H9 (cell line): ENCODE measurements around the gene PGK1. TPM values are rescaled to one million over a fixed set of nuclear protein-coding genes. Genes with fewer than 3 reads are reported as not detected.
"Not testable (repeated sequence)": the region's sequence is repeated elsewhere in the genome, so short reads cannot be mapped to it uniquely, and the experiment has no call there.

ENCODE experiments used
- DNase-seq: peaks from one replicate; pipeline ENCODE4 v3.0.0-alpha.2; 2017
- H2AFZ ChIP-seq: one replicate; pipeline ENCODE4 v1.6.1; 2013; ENCODE audit warnings: mild to moderate bottlenecking, low read length, control low read depth, moderate library complexity
- H2AK5ac ChIP-seq: 2 replicates; pipeline ENCODE4 v1.6.1; 2013; ENCODE audit warnings: low read length, control low read depth, mixed read lengths; ENCODE audit not compliant: insufficient read length
- H2BK120ac ChIP-seq: one replicate; pipeline ENCODE4 v1.6.1; 2013; ENCODE audit warnings: low read depth, mild to moderate bottlenecking, low read length, control low read depth, inconsistent platforms; ENCODE audit not compliant: poor library complexity, severe bottlenecking
- H2BK12ac ChIP-seq: 2 replicates; pipeline ENCODE4 v1.6.1; 2013; ENCODE audit warnings: low read length, control low read depth, mixed read lengths, low read depth; ENCODE audit not compliant: insufficient read length
- H2BK15ac ChIP-seq: 2 replicates; pipeline ENCODE4 v1.6.1; 2013; ENCODE audit warnings: low read depth, low read length, control low read depth
- H2BK20ac ChIP-seq: one replicate; pipeline ENCODE4 v1.6.1; 2013; ENCODE audit warnings: low read depth, mild to moderate bottlenecking, low read length, control low read depth, inconsistent platforms; ENCODE audit not compliant: poor library complexity, severe bottlenecking
- H2BK5ac ChIP-seq: 2 replicates; pipeline ENCODE4 v1.6.1; 2013; ENCODE audit warnings: low read length, control low read depth, mixed read lengths; ENCODE audit not compliant: insufficient read length
- H3K14ac ChIP-seq: 2 replicates; pipeline ENCODE4 v1.6.1; 2013; ENCODE audit warnings: low read length, control low read depth; ENCODE audit not compliant: insufficient read depth
- H3K18ac ChIP-seq: 2 replicates; pipeline ENCODE4 v1.6.1; 2013; ENCODE audit warnings: low read depth, mild to moderate bottlenecking, mixed read lengths, low read length, control low read depth; ENCODE audit not compliant: insufficient read length
- H3K23ac ChIP-seq: 2 replicates; pipeline ENCODE4 v1.6.1; 2013; ENCODE audit warnings: low read length, control low read depth, mixed read lengths, low read depth; ENCODE audit not compliant: insufficient read length
- H3K23me2 ChIP-seq: 2 replicates; pipeline ENCODE4 v1.6.1; 2013; ENCODE audit warnings: low read depth, mild to moderate bottlenecking, mixed read lengths, low read length, control low read depth; ENCODE audit not compliant: insufficient read length, poor library complexity, severe bottlenecking
- H3K27ac ChIP-seq: 2 replicates; pipeline ENCODE4 v1.5.1; 2013; ENCODE audit warnings: low read length, control low read depth, mixed read lengths, low read depth; ENCODE audit not compliant: insufficient read length
- H3K27me3 ChIP-seq: 2 replicates; pipeline ENCODE4 v1.6.1; 2013; ENCODE audit warnings: low read length, control low read depth, inconsistent platforms; ENCODE audit not compliant: insufficient read depth
- H3K4ac ChIP-seq: 2 replicates; pipeline ENCODE4 v1.6.1; 2013; ENCODE audit warnings: low read depth, mild to moderate bottlenecking, control low read depth, inconsistent platforms, low read length, moderate library complexity
- H3K4me1 ChIP-seq: 2 replicates; pipeline ENCODE4 v1.6.1; 2013; ENCODE audit warnings: low read length, control low read depth, inconsistent platforms; ENCODE audit not compliant: insufficient read depth
- H3K4me2 ChIP-seq: 2 replicates; pipeline ENCODE4 v1.6.1; 2013; ENCODE audit warnings: low read length, control low read depth, mixed read lengths; ENCODE audit not compliant: insufficient read length, insufficient read depth
- H3K56ac ChIP-seq: 2 replicates; pipeline ENCODE4 v1.6.1; 2013; ENCODE audit warnings: low read depth, mild to moderate bottlenecking, mixed read lengths, low read length, control low read depth; ENCODE audit not compliant: insufficient read length
- H3K79me1 ChIP-seq: 2 replicates; pipeline ENCODE4 v1.6.1; 2013; ENCODE audit warnings: low read depth, mild to moderate bottlenecking, moderate library complexity, low read length, control low read depth, inconsistent platforms; ENCODE audit not compliant: insufficient read depth, poor library complexity, severe bottlenecking
- H3K79me2 ChIP-seq: 2 replicates; pipeline ENCODE4 v1.6.1; 2013; ENCODE audit warnings: low read length, control low read depth, inconsistent platforms; ENCODE audit not compliant: insufficient read depth
- H3K9ac ChIP-seq: 2 replicates; pipeline ENCODE4 v1.6.1; 2013; ENCODE audit warnings: low read length, control low read depth, mixed read lengths; ENCODE audit not compliant: insufficient read length; ENCODE audit errors: extremely low read depth
- H3K9me3 ChIP-seq: one replicate; pipeline ENCODE4 v1.6.1; 2013; ENCODE audit warnings: low read depth, low read length, inconsistent platforms; ENCODE audit not compliant: control insufficient read depth
- H3T11ph ChIP-seq: one replicate; pipeline ENCODE4 v1.6.1; 2013; ENCODE audit warnings: mild to moderate bottlenecking, low read length, control low read depth, inconsistent platforms
- H4K20me1 ChIP-seq: one replicate; pipeline ENCODE4 v1.6.1; 2013; ENCODE audit not compliant: control insufficient read depth, insufficient read length, insufficient read depth
- H4K5ac ChIP-seq: 2 replicates; pipeline ENCODE4 v1.6.1; 2013; ENCODE audit warnings: low read depth, mild to moderate bottlenecking, mixed read lengths, low read length, control low read depth; ENCODE audit not compliant: insufficient read length
- H4K8ac ChIP-seq: replicated peaks from 2 replicates; pipeline ENCODE4 v1.6.1; 2013; ENCODE audit warnings: low read length, control low read depth, mixed read lengths, low read depth; ENCODE audit not compliant: insufficient read length
- H4K91ac ChIP-seq: 2 replicates; pipeline ENCODE4 v1.6.1; 2013; ENCODE audit warnings: low read depth, mild to moderate bottlenecking, moderate library complexity, mixed read lengths, low read length, control low read depth; ENCODE audit not compliant: insufficient read length
- H3K27ac Mint-ChIP-seq, 3 experiments: 2 replicates in 2 of 3; 3 replicates in 1 of 3; pipeline ENCODE4 v1.8.0; 2020 to 2021; ENCODE audit warnings: mixed read lengths in 3 of 3, mild to moderate bottlenecking in 1 of 3, moderate library complexity in 1 of 3
- H3K27me3 Mint-ChIP-seq: 2 replicates; pipeline ENCODE4 v1.8.0; 2021; ENCODE audit warnings: low read depth, mild to moderate bottlenecking, moderate library complexity, mixed read lengths
- H3K36me3 Mint-ChIP-seq, 3 experiments: 2 replicates in 2 of 3; 3 replicates in 1 of 3; pipeline ENCODE4 v1.8.0; 2020 to 2021; ENCODE audit warnings: low read depth in 3 of 3, mixed read lengths in 3 of 3; ENCODE audit not compliant: insufficient read depth in 1 of 3
- H3K4me1 Mint-ChIP-seq, 2 experiments: 2 replicates each; pipeline ENCODE4 v1.8.0; 2020; ENCODE audit warnings: mixed read lengths in 2 of 2
- H3K4me3 Mint-ChIP-seq, 2 experiments: 2 replicates in 1 of 2; 3 replicates in 1 of 2; pipeline ENCODE4 v1.8.0; 2020 to 2021; ENCODE audit warnings: mild to moderate bottlenecking in 2 of 2, mixed read lengths in 2 of 2, moderate library complexity in 1 of 2
- H3K9me3 Mint-ChIP-seq, 2 experiments: 2 replicates in 1 of 2; 3 replicates in 1 of 2; pipeline ENCODE4 v1.8.0; 2020; ENCODE audit warnings: mild to moderate bottlenecking in 2 of 2, mixed read lengths in 2 of 2, moderate library complexity in 1 of 2
- WGBS: extraction: QIAGEN DNeasy Blood & Tissue Kit; methylation state at CpG from one replicate; pipeline ENCODE4 v1.1.7; 2013; ENCODE audit warnings: missing lambda C conversion rate, low lambda C conversion rate, mixed read lengths; ENCODE audit not compliant: insufficient read length; ENCODE audit errors: extremely low coverage; 5-methylcytosine and 5-hydroxymethylcytosine counted together
- total RNA-seq: library from RNA; stranded (reverse); gene quantifications from 2 replicates; pipeline ENCODE4 v1.2.1, GENCODE V29; 2021
- TF ChIP-seq, protein P1 (sequence below): fragments of 200-600 bp; sonication (generic); conservative IDR thresholded peaks from 3 replicates; pipeline ENCODE4 v1.8.0; 2021; ENCODE audit warnings: antibody characterized with exemption, mild to moderate bottlenecking

Gene PGK1
- total RNA-seq, 1 experiment from 2014 or later = 581 TPM

DNA sequence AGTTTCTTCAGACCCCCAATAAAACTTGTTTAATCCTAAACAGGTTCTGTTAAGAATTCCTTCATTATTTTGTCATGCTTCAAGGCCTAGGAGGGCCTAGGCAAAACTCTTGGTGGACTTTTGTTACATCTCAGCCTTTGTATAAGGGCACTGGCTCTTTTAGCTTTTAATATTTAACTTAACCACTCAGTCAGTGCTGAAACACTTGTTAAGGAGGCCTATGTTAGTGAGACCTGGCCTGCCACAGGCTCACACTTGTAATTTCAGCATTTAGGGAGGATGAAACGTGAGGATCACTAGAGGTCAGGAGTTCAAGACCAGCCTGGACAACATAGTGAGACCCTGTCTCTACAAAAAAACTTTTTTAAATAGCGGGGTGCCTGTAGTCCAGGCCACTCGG lies 32.7 kb upstream of the PGK1 start:
- no peak overlapping the region for H3K27ac ChIP-seq

DNA sequence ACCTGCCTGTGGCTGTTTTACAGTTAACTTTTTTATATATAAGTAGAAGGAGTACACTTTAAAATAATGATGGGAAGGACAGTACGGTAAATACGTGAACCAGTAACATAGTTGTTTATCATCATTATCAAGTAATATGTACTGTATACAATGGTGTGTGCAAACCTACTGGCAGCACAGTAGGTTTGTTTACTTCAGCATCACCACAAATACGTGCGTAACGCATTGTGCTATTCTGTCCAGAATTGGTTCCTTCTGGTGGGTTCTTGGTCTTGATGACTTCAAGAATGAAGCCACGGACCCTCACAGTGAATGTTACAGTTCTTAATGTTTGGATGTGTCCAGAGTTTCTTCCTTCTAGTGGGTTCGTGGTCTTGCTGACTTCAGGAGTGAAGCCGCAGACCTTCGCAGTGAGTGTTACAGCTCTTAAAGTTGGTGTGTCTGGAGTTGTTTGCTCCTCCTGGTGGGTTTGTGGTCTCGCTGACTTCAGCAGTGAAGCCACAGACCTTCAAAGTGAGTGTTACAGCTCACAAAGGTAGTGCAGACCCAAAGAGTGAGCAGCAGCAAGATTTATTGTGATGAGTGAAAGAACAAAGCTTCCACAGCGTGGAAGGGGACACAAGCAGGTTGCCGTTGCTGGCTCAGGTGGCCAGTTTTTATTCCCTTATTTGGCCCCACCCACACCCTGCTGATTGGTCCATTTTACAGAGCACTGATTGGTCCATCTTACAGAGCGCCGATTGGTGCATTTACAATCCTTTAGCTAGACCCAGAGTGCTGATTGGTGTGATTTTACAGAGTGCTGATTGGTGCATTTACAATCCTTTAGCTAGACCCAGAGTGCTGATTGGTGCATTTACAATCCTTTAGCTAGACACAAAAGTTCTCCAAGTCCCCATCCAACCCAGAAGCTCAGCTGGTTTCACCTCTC lies 30.6 kb upstream of the PGK1 start:
- not testable (repeated sequence) for H3K79me2 ChIP-seq, H2BK120ac ChIP-seq, H2AK5ac ChIP-seq, H3K27ac Mint-ChIP-seq, H4K8ac ChIP-seq, H3K23ac ChIP-seq, H4K5ac ChIP-seq, H3K4me1 ChIP-seq, H3K79me1 ChIP-seq, H3K27ac ChIP-seq, H3K4me2 ChIP-seq, H3K56ac ChIP-seq, H2AFZ ChIP-seq, H3K9ac ChIP-seq, H2BK12ac ChIP-seq, DNase-seq, H2BK5ac ChIP-seq, H3K27me3 ChIP-seq, H3K4me3 Mint-ChIP-seq, H3K14ac ChIP-seq, H2BK15ac ChIP-seq, H4K20me1 ChIP-seq, H4K91ac ChIP-seq, H3K18ac ChIP-seq, H3K4me1 Mint-ChIP-seq, H2BK20ac ChIP-seq, H3K23me2 ChIP-seq, H3T11ph ChIP-seq, H3K4ac ChIP-seq, H3K27me3 Mint-ChIP-seq
- H3K9me3 ChIP-seq = peaks cover 41% of the 10 kb centered on the region
- Mint-ChIP-seq H3K36me3 (peaks cover 8 to 11% (median 10%) of the 10 kb centered on the region in 3 experiments; a peak in 6 of 7 replicates), H3K9me3 (peaks cover 63 to 64% of the 10 kb centered on the region in 2 experiments)
- WGBS = no CpG with 5 or more reads among the region's 14 CpGs

More for the DNA sequence above, 32.7 kb upstream of the PGK1 start:
- no peak overlapping the region for H4K5ac ChIP-seq
- H3K4me3 Mint-ChIP-seq = no peak overlapping the region
- peaks cover 7% of the 10 kb centered on the region; the same call in 1 of the 2 replicates for H3K27me3 Mint-ChIP-seq
- H3K56ac ChIP-seq = no peak overlapping the region
- TF ChIP-seq, protein P1, sequence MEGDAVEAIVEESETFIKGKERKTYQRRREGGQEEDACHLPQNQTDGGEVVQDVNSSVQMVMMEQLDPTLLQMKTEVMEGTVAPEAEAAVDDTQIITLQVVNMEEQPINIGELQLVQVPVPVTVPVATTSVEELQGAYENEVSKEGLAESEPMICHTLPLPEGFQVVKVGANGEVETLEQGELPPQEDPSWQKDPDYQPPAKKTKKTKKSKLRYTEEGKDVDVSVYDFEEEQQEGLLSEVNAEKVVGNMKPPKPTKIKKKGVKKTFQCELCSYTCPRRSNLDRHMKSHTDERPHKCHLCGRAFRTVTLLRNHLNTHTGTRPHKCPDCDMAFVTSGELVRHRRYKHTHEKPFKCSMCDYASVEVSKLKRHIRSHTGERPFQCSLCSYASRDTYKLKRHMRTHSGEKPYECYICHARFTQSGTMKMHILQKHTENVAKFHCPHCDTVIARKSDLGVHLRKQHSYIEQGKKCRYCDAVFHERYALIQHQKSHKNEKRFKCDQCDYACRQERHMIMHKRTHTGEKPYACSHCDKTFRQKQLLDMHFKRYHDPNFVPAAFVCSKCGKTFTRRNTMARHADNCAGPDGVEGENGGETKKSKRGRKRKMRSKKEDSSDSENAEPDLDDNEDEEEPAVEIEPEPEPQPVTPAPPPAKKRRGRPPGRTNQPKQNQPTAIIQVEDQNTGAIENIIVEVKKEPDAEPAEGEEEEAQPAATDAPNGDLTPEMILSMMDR = no peak
- no peaks in the 10 kb centered on the region for H3K27me3 ChIP-seq
- no peak overlapping the region for H2BK12ac ChIP-seq
- no peak overlapping the region for H3K4me2 ChIP-seq
- peaks cover 5 to 18% (median 10%) of the 10 kb centered on the region in 3 experiments; a peak in 6 of 7 replicates for H3K36me3 Mint-ChIP-seq
- H3K79me2 ChIP-seq = no peaks in the 10 kb centered on the region
- H3K14ac ChIP-seq = no peak overlapping the region
- peaks cover 61 to 63% of the 10 kb centered on the region in 2 experiments for H3K9me3 Mint-ChIP-seq
- no peak overlapping the region for H2BK120ac ChIP-seq
- H4K8ac ChIP-seq = no peak overlapping the region
- H4K91ac ChIP-seq = no peak overlapping the region
- no CpG with 5 or more reads among the region's 3 CpGs for WGBS
- H2AK5ac ChIP-seq = no peak overlapping the region
- no peaks in the 10 kb centered on the region for H3K4me1 ChIP-seq
- no peaks in the 10 kb centered on the region for H3K23me2 ChIP-seq
- no peak overlapping the region for H2BK5ac ChIP-seq
- no peak overlapping the region for H3K4ac ChIP-seq
- no peak overlapping the region for H3K23ac ChIP-seq
- H3T11ph ChIP-seq = no peak overlapping the region
- no peak overlapping the region for H3K27ac Mint-ChIP-seq
- no peak overlapping the region for H2BK15ac ChIP-seq
- no peaks in the 10 kb centered on the region for H3K79me1 ChIP-seq
- no peak overlapping the region for H3K9ac ChIP-seq
- H2BK20ac ChIP-seq = no peak overlapping the region
- H3K9me3 ChIP-seq = peaks cover 55% of the 10 kb centered on the region
- H2AFZ ChIP-seq = no peak overlapping the region
- no peaks in the 10 kb centered on the region for H4K20me1 ChIP-seq
- DNase-seq = no peak
- H3K18ac ChIP-seq = no peak overlapping the region
- no peaks in the 10 kb centered on the region for H3K4me1 Mint-ChIP-seq
